H1 (cell line): ENCODE results near the gene EML5. TPM values are rescaled to one million over a fixed set of nuclear protein-coding genes. Genes with fewer than 3 reads are reported as not detected.

Experiments used
- CTCF ChIA-PET: fragments of 300-600 bp; sonication (Branson Sonifier 250); formaldehyde crosslinking; loops from one replicate; lab custom pipeline; 2021; ENCODE audit not compliant: partially characterized antibody; lab: Charles Lee
- POLR2A ChIA-PET: fragments of 300-600 bp; sonication (Branson Sonifier 250); formaldehyde crosslinking; loops from one replicate; lab custom pipeline; 2021; ENCODE audit warnings: inconsistent platforms; ENCODE audit not compliant: partially characterized antibody; lab: Charles Lee
- DNase-seq, 2 experiments: peaks; one replicate each; pipeline versions ENCODE4 v3.0.0 to v3.0.0-alpha.2; 2010 to 2022; ENCODE audit warnings: low spot score in 2 of 2, low read depth in 1 of 2, mixed read lengths in 1 of 2
- FAIRE-seq: peaks from 2 replicates; lab custom pipeline; 2011; peaks lifted over from hg19 to GRCh38; lab: Jason Lieb, UNC
- H2AFZ ChIP-seq: 2 replicates; pipeline ENCODE4 v1.8.1; 2012; ENCODE audit warnings: low read length, inconsistent platforms
- H2AK5ac ChIP-seq: 2 replicates; pipeline ENCODE4 v1.6.1; 2013; ENCODE audit warnings: low read depth, low read length
- H2BK120ac ChIP-seq: replicated peaks from 2 replicates; pipeline ENCODE3; 2013; ENCODE audit warnings: low read depth, low read length, inconsistent platforms
- H2BK12ac ChIP-seq: 2 replicates; pipeline ENCODE4 v1.6.1; 2013; ENCODE audit warnings: low read depth, low read length
- H2BK15ac ChIP-seq: 2 replicates; pipeline ENCODE4 v1.6.1; 2013; ENCODE audit warnings: low read length
- H2BK20ac ChIP-seq: 2 replicates; pipeline ENCODE4 v1.6.1; 2013; ENCODE audit warnings: low read length
- H2BK5ac ChIP-seq: 2 replicates; pipeline ENCODE4 v1.6.1; 2013; ENCODE audit warnings: low read depth, low read length
- H3K14ac ChIP-seq: 2 replicates; pipeline ENCODE4 v1.6.1; 2013; ENCODE audit warnings: inconsistent platforms; ENCODE audit not compliant: insufficient read length
- H3K18ac ChIP-seq: 2 replicates; pipeline ENCODE4 v1.6.1; 2013; ENCODE audit warnings: low read length; ENCODE audit errors: extremely low read depth
- H3K23ac ChIP-seq: 2 replicates; pipeline ENCODE4 v1.6.1; 2013; ENCODE audit warnings: inconsistent platforms; ENCODE audit not compliant: insufficient read length
- H3K23me2 ChIP-seq: 2 replicates; pipeline ENCODE4 v1.6.1; 2013; ENCODE audit warnings: low read depth, low read length
- H3K27ac ChIP-seq: 2 replicates; pipeline ENCODE4 v1.6.1; 2011; ENCODE audit warnings: low read depth, low read length, inconsistent platforms
- H3K27me3 ChIP-seq, 4 experiments: replicated peaks in 1 of 4; 1 replicate in 1 of 4; 2 replicates in 3 of 4; pipeline versions ENCODE4 v1.6.1 to v1.8.1; 2011 to 2013; ENCODE audit warnings: low read length in 3 of 4, mild to moderate bottlenecking in 3 of 4, inconsistent platforms in 2 of 4, mixed read lengths in 2 of 4, moderate library complexity in 1 of 4; ENCODE audit not compliant: control insufficient read depth in 3 of 4, insufficient read depth in 3 of 4; ENCODE audit errors: extremely low read depth in 1 of 4
- H3K36me3 ChIP-seq, 4 experiments: 2 replicates each; pipeline versions ENCODE4 v1.6.1 to v1.8.1; 2011 to 2013; ENCODE audit warnings: mild to moderate bottlenecking in 4 of 4, low read length in 3 of 4, moderate library complexity in 2 of 4, control low read depth in 1 of 4, inconsistent platforms in 1 of 4; ENCODE audit not compliant: insufficient read depth in 4 of 4, control insufficient read depth in 2 of 4
- H3K4ac ChIP-seq: replicated peaks from 2 replicates; pipeline ENCODE3; 2013; ENCODE audit warnings: low read length, low read depth, mixed read lengths, inconsistent platforms; ENCODE audit not compliant: insufficient read length
- H3K4me1 ChIP-seq, 4 experiments: replicated peaks in 1 of 4; 1 replicate in 1 of 4; 2 replicates in 3 of 4; pipeline versions ENCODE4 v1.6.1 to v1.8.1; 2011 to 2013; ENCODE audit warnings: low read length in 3 of 4, inconsistent platforms in 2 of 4, mixed read lengths in 1 of 4; ENCODE audit not compliant: insufficient read depth in 4 of 4, control insufficient read depth in 3 of 4
- H3K4me2 ChIP-seq, 2 experiments: 2 replicates each; pipeline versions ENCODE4 v1.6.1 to v1.8.1; 2011 to 2013; ENCODE audit warnings: low read depth in 2 of 2, low read length in 2 of 2, control low read depth in 1 of 2, inconsistent platforms in 1 of 2, mild to moderate bottlenecking in 1 of 2; ENCODE audit not compliant: insufficient read depth in 1 of 2
- H3K4me3 ChIP-seq, 4 experiments: fragments of 200-600, 300-600 bp in 1 of 4; sonication (generic), shearing (Covaris generic), sonication (Bioruptor Twin) in 1 of 4; 2 replicates each; pipeline versions ENCODE4 v1.5.1 to v1.8.1; 2011 to 2016; ENCODE audit warnings: low read length in 4 of 4, low read depth in 3 of 4, control low read depth in 2 of 4, inconsistent platforms in 2 of 4, mild to moderate bottlenecking in 2 of 4, mixed read lengths in 1 of 4, moderate library complexity in 1 of 4; ENCODE audit not compliant: insufficient read depth in 2 of 4; ENCODE audit errors: extremely low read depth in 1 of 4
- H3K56ac ChIP-seq: replicated peaks from 2 replicates; pipeline ENCODE3; 2013; ENCODE audit warnings: low read depth, mild to moderate bottlenecking, mixed read lengths, low read length, inconsistent platforms; ENCODE audit not compliant: insufficient read length
- H3K79me1 ChIP-seq: 2 replicates; pipeline ENCODE4 v1.6.1; 2013; ENCODE audit warnings: low read depth, low read length, control low read depth
- H3K79me2 ChIP-seq, 2 experiments: 2 replicates each; pipeline versions ENCODE4 v1.6.1 to v1.8.1; 2012 to 2013; ENCODE audit warnings: low read length in 2 of 2, mild to moderate bottlenecking in 2 of 2, inconsistent platforms in 1 of 2; ENCODE audit not compliant: insufficient read depth in 2 of 2, control insufficient read depth in 1 of 2
- H3K9ac ChIP-seq, 4 experiments: replicated peaks in 1 of 4; 1 replicate in 1 of 4; 2 replicates in 3 of 4; pipeline versions ENCODE4 v1.6.1 to v1.8.1; 2011 to 2013; ENCODE audit warnings: low read depth in 3 of 4, low read length in 3 of 4, control low read depth in 2 of 4, mild to moderate bottlenecking in 2 of 4, moderate library complexity in 2 of 4, inconsistent platforms in 1 of 4; ENCODE audit errors: extremely low read depth in 1 of 4
- H3K9me3 ChIP-seq, 2 experiments: 2 replicates each; pipeline versions ENCODE4 v1.6.1 to v1.8.1; 2012 to 2013; ENCODE audit warnings: mild to moderate bottlenecking in 2 of 2, moderate library complexity in 2 of 2, control low read depth in 1 of 2, inconsistent platforms in 1 of 2, low read depth in 1 of 2, low read length in 1 of 2, mixed read lengths in 1 of 2; ENCODE audit not compliant: insufficient read depth in 2 of 2
- H4K20me1 ChIP-seq, 2 experiments: replicated peaks in 1 of 2; 2 replicates each; pipeline versions ENCODE3 to v1.8.1; 2011 to 2013; ENCODE audit warnings: inconsistent platforms in 2 of 2, low read length in 2 of 2, mild to moderate bottlenecking in 1 of 2; ENCODE audit not compliant: insufficient read depth in 2 of 2, control insufficient read depth in 1 of 2
- H4K5ac ChIP-seq: 2 replicates; pipeline ENCODE4 v1.6.1; 2013; ENCODE audit warnings: low read length, low read depth, mixed read lengths, inconsistent platforms; ENCODE audit not compliant: insufficient read length
- H4K8ac ChIP-seq: 2 replicates; pipeline ENCODE4 v1.8.0; 2013; ENCODE audit warnings: mild to moderate bottlenecking, moderate library complexity, low read length, inconsistent platforms; ENCODE audit not compliant: insufficient read depth; ENCODE audit errors: extremely low read depth
- H4K91ac ChIP-seq: replicated peaks from 2 replicates; pipeline ENCODE3; 2013; ENCODE audit warnings: low read length, mixed read lengths, inconsistent platforms; ENCODE audit not compliant: insufficient read length
- CEBPB ChIP-seq: IDR thresholded peaks from 2 replicates; pipeline ENCODE4 v1.6.1; 2012; ENCODE audit warnings: low read depth, low read length
- CTBP2 ChIP-seq: IDR thresholded peaks from 2 replicates; pipeline ENCODE4 v1.7.0; 2011; ENCODE audit warnings: borderline replicate concordance, mild to moderate bottlenecking, moderate library complexity, mixed read lengths, low read length; ENCODE audit not compliant: insufficient read depth, insufficient read length
- GABPA ChIP-seq: IDR thresholded peaks from 2 replicates; pipeline ENCODE4 v1.6.1; 2011; ENCODE audit warnings: mild to moderate bottlenecking, low read length, moderate library complexity, borderline replicate concordance; ENCODE audit not compliant: insufficient read depth
- JUND ChIP-seq: IDR thresholded peaks from 2 replicates; pipeline ENCODE4 v1.6.1; 2011; ENCODE audit warnings: mild to moderate bottlenecking, improper control_type of control experiment, low read length
- POLR2AphosphoS5 ChIP-seq: IDR thresholded peaks from 2 replicates; pipeline ENCODE4 v1.6.1; 2011; ENCODE audit warnings: low read depth, low read length
- WGBS, 2 experiments: shearing (Covaris generic) in 1 of 2; methylation state at CpG; one replicate each; pipeline versions ENCODE4 v1.1.6 to v1.1.7; 2013 to 2015; ENCODE audit warnings: low lambda C conversion rate in 2 of 2, mixed read lengths in 2 of 2, inconsistent platforms in 1 of 2, low coverage in 1 of 2, missing lambda C conversion rate in 1 of 2; ENCODE audit not compliant: insufficient replicate concordance in 2 of 2, insufficient coverage in 1 of 2, insufficient read length in 1 of 2; ENCODE audit errors: extremely low coverage in 1 of 2, missing lambda C conversion rate in 1 of 2; 5-methylcytosine and 5-hydroxymethylcytosine counted together
- polyA plus RNA-seq, 7 experiments: library from polyadenylated mRNA; depleted of rRNA in 3 of 7; stranded (reverse) in 5 of 7; unstranded in 2 of 7; fragments of >200 nt in 5 of 7; fragments of 200-250 nt in 2 of 7; gene quantifications; 1 replicate in 5 of 7; 2 replicates in 1 of 7; 4 replicates in 1 of 7; pipeline versions ENCODE4 v1.2.1 to v1.2.3, GENCODE V29; 2011 to 2013; ENCODE audit warnings: missing spikeins in 2 of 7, mixed read lengths in 2 of 7
- total RNA-seq: library from RNA; stranded (reverse); fragmentation: NEBNext Ultra II Directional; extraction: Animal tissue kit (Norgen Biotek cat#: 25700); gene quantifications from 2 replicates; pipeline ENCODE4 v1.2.1, GENCODE V29; 2021
- TF ChIP-seq, protein P1 (sequence below): IDR thresholded peaks from 2 replicates; pipeline ENCODE4 v1.6.1; 2012; ENCODE audit warnings: inconsistent platforms
- TF ChIP-seq, protein P2 (sequence below): IDR thresholded peaks from 2 replicates; pipeline ENCODE4 v1.6.1; 2011; ENCODE audit warnings: low read length, improper control_type of control experiment
- TF ChIP-seq, protein P3 (sequence below): IDR thresholded peaks from 2 replicates; pipeline ENCODE4 v1.6.1; 2012; ENCODE audit warnings: low read length, inconsistent platforms

The EML5 gene
- total and polyA plus RNA-seq, 2 of the 8 experiments (the other 6 are each of a cell fraction or from before 2014, with no cell fraction given) = 0.39 to 0.88 TPM

DNA sequence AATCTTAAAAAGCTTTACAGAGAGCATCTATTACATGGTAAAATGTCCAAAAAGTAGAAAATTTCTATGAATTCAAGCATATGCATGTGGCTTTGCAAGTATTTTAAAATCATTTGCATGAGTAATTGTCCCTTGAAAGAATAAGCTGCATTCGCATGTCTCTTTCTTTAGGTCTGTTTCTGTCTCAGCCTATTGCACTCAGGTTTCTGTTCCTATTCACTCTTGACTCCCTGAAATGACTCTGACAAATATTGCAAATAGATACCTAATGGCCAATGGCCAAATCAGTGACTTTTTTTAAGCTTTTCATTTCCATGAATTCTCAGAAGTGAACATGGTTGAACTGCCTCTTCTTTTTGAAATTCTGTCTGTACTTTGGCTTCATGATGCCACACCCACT, 25.3 kb upstream of the EML5 start:
- no peak overlapping the region for H2AK5ac ChIP-seq
- H3K4me3 ChIP-seq = no peak overlapping the region
- H2AFZ ChIP-seq = no peak overlapping the region
- H2BK12ac ChIP-seq = no peak overlapping the region
- FAIRE-seq (no peak), DNase-seq (no peak)
- no peak overlapping the region for H3K56ac ChIP-seq
- H2BK5ac ChIP-seq = no peak overlapping the region
- H2BK20ac ChIP-seq = no peak overlapping the region
- H3K79me2 ChIP-seq = no peaks in the 10 kb centered on the region
- no peak overlapping the region for H2BK15ac ChIP-seq
- H3K4ac ChIP-seq = no peak overlapping the region
- no peaks in the 10 kb centered on the region for H4K20me1 ChIP-seq
- no peak overlapping the region for H3K27ac ChIP-seq
- H2BK120ac ChIP-seq = no peak overlapping the region
- ChIA-PET POLR2A (no interaction called here), CTCF (interaction anchor here (0.6 kb wide), 1 partner anchor 12 kb away, joined by 4 read pairs; no protein-coding TSS in a partner anchor)
- H3K36me3 ChIP-seq = no peaks in the 10 kb centered on the region
- H3K9ac ChIP-seq = no peak overlapping the region
- no peaks in the 10 kb centered on the region for H3K23me2 ChIP-seq
- no peak overlapping the region for H3K23ac ChIP-seq
- no peaks in the 10 kb centered on the region for H3K27me3 ChIP-seq
- no peak overlapping the region for H3K14ac ChIP-seq
- H4K91ac ChIP-seq = no peak overlapping the region
- no peak overlapping the region for H4K8ac ChIP-seq
- H3K4me2 ChIP-seq = no peak overlapping the region
- no peaks in the 10 kb centered on the region for H3K4me1 ChIP-seq
- H3K18ac ChIP-seq = no peak overlapping the region
- no peak overlapping the region for H4K5ac ChIP-seq
- H3K79me1 ChIP-seq = no peaks in the 10 kb centered on the region
- WGBS, 2 experiments = 84% methylated on average over 1 of the region's 1 CpG; no CpG with 5 or more reads in 1 of the 2 experiments
- H3K9me3 ChIP-seq = no peaks in the 10 kb centered on the region
- TF ChIP-seq JUND (no peak), CEBPB (no peak), CTBP2 (no peak), POLR2AphosphoS5 (no peak), GABPA (no peak)
- TF ChIP-seq, protein P1, sequence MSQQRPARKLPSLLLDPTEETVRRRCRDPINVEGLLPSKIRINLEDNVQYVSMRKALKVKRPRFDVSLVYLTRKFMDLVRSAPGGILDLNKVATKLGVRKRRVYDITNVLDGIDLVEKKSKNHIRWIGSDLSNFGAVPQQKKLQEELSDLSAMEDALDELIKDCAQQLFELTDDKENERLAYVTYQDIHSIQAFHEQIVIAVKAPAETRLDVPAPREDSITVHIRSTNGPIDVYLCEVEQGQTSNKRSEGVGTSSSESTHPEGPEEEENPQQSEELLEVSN = no peak
- TF ChIP-seq, protein P2, sequence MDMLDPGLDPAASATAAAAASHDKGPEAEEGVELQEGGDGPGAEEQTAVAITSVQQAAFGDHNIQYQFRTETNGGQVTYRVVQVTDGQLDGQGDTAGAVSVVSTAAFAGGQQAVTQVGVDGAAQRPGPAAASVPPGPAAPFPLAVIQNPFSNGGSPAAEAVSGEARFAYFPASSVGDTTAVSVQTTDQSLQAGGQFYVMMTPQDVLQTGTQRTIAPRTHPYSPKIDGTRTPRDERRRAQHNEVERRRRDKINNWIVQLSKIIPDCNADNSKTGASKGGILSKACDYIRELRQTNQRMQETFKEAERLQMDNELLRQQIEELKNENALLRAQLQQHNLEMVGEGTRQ = no peak
- TF ChIP-seq, protein P3, sequence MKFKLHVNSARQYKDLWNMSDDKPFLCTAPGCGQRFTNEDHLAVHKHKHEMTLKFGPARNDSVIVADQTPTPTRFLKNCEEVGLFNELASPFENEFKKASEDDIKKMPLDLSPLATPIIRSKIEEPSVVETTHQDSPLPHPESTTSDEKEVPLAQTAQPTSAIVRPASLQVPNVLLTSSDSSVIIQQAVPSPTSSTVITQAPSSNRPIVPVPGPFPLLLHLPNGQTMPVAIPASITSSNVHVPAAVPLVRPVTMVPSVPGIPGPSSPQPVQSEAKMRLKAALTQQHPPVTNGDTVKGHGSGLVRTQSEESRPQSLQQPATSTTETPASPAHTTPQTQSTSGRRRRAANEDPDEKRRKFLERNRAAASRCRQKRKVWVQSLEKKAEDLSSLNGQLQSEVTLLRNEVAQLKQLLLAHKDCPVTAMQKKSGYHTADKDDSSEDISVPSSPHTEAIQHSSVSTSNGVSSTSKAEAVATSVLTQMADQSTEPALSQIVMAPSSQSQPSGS = no peak
